ENCODE data around the gene ZNF107. TPM values are rescaled to one million over a fixed set of nuclear protein-coding genes. Genes with fewer than 3 reads are reported as not detected.

Gene ZNF107
- total RNA-seq, 2 donors from 2014 or later, result 4.1 to 5.5 TPM

DNA sequence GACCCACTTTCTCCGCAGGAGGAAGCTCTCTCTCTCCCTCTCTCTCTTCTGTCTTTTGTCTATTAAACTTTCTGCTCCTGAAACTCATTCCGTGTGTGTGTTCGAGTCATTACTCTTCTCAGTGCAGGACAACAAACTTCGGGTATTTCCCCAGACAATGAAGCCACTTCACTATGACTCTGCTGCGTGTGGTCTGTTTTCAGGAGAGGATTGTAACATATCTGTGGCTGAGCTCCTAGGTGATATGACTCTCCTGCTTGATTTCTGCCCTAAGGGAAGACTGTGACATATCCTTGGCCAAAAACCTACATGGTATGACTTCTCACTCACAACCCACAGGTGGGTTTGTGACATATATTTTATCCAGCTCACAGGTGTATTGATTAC is 39.9 kb upstream of the ZNF107 start:
- intact Hi-C loops (cut with DNase I), result no loop called here
- Histone ChIP-seq H3K4me1 (no peaks in the 10 kb centered on the region), H3K4me3 (no peak overlapping the region), H3K27me3 (no peaks in the 10 kb centered on the region), H3K9me3 (no peaks in the 10 kb centered on the region), H3K36me3 (no peaks in the 10 kb centered on the region), H3K9ac (ENCODE audit: low read depth in 2 of 2, low read length in 2 of 2) (no peak overlapping the region), H3K27ac (no peak overlapping the region)
- TF ChIP-seq, protein P1, sequence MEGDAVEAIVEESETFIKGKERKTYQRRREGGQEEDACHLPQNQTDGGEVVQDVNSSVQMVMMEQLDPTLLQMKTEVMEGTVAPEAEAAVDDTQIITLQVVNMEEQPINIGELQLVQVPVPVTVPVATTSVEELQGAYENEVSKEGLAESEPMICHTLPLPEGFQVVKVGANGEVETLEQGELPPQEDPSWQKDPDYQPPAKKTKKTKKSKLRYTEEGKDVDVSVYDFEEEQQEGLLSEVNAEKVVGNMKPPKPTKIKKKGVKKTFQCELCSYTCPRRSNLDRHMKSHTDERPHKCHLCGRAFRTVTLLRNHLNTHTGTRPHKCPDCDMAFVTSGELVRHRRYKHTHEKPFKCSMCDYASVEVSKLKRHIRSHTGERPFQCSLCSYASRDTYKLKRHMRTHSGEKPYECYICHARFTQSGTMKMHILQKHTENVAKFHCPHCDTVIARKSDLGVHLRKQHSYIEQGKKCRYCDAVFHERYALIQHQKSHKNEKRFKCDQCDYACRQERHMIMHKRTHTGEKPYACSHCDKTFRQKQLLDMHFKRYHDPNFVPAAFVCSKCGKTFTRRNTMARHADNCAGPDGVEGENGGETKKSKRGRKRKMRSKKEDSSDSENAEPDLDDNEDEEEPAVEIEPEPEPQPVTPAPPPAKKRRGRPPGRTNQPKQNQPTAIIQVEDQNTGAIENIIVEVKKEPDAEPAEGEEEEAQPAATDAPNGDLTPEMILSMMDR (IDR thresholded peaks at IDR 0.05), result no peak
- DNase-seq, result no peak

DNA sequence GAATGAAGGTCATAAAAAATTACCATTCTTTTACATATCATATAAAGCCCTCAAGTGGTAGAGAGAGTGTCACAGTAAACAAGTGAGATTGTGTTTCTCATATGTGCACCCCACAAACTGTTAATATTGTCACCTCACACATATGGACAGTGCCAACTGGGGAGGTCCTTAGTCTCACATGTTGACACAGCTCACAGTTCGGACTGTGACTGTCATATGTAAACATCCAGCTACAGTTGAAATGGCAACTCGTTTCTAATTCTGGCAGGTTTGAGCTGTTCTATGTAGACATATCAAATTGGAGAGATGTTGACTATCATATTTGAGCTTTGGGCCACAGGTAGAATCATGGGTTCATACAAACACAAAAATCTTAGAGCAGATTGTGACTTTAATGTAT is 39.4 kb upstream of the ZNF107 start:
- no peak overlapping the region for H3K27ac ChIP-seq
- no peak overlapping the region for H3K4me3 ChIP-seq
- no peaks in the 10 kb centered on the region for H3K27me3 ChIP-seq
- no peak for DNase-seq
- H3K9me3 ChIP-seq, result no peaks in the 10 kb centered on the region
- no peaks in the 10 kb centered on the region for H3K4me1 ChIP-seq
- TF ChIP-seq, protein P1 (IDR thresholded peaks at IDR 0.05), result no peak
- H3K36me3 ChIP-seq, result no peaks in the 10 kb centered on the region
- intact Hi-C loops (cut with DNase I), result no loop called here
- H3K9ac ChIP-seq (ENCODE audit: low read depth in 2 of 2, low read length in 2 of 2), result no peak overlapping the region

DNA sequence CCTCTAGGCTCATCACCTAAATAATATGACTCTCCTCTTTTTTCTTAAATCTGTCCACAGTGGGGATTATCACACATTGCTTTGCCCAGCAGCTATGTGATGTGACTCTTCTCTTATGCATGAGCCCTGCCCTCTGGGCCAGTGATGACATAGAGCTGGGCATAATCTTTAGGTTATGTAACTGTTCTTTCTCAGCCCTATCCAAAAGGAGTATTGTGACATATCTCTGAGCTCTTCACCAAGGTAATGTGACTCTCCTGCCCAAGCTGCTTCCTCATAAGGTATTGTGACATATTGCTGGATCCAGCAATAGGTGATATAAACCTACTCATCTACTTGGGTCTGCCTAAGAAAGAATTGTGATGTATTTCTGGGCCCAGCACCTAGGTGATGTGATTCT is 37.7 kb upstream of the ZNF107 start:
- no peak overlapping the region for H3K27ac ChIP-seq
- TF ChIP-seq, protein P1 (IDR thresholded peaks at IDR 0.05), result no peak
- H3K36me3 ChIP-seq, result no peaks in the 10 kb centered on the region
- H3K27me3 ChIP-seq, result no peaks in the 10 kb centered on the region
- H3K9me3 ChIP-seq, result no peaks in the 10 kb centered on the region
- no peak for DNase-seq
- no peaks in the 10 kb centered on the region for H3K4me1 ChIP-seq
- no peak overlapping the region for H3K4me3 ChIP-seq
- intact Hi-C loops (cut with DNase I), result no loop called here
- no peak overlapping the region for H3K9ac ChIP-seq (ENCODE audit: low read depth in 2 of 2, low read length in 2 of 2)

DNA sequence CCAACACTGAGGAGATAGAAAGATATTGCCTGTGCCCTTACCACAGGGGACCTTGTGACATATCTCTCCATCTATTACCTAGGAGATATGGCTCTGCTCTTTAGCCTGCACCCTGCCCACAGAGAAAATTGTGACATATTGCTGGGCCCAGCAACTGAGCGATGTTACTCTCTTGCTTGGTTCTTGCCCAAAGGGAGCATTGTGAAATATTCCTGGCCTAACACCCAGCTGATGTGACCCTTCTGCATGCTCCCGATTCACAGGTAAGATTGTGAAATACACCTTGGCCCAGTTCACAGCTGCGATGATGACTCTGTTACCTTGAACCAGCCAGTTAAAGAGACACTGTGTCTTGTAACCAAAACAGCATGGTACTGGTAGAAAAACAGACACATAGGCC is 37.2 kb upstream of the ZNF107 start:
- Histone ChIP-seq H3K9ac (ENCODE audit: low read depth in 2 of 2, low read length in 2 of 2) (no peak overlapping the region), H3K4me3 (no peak overlapping the region), H3K27me3 (no peaks in the 10 kb centered on the region), H3K4me1 (no peaks in the 10 kb centered on the region), H3K9me3 (no peaks in the 10 kb centered on the region), H3K36me3 (no peaks in the 10 kb centered on the region), H3K27ac (no peak overlapping the region)
- TF ChIP-seq, protein P1 (IDR thresholded peaks at IDR 0.05), result no peak
- no peak for DNase-seq
- intact Hi-C loops (cut with DNase I), result no loop called here

DNA sequence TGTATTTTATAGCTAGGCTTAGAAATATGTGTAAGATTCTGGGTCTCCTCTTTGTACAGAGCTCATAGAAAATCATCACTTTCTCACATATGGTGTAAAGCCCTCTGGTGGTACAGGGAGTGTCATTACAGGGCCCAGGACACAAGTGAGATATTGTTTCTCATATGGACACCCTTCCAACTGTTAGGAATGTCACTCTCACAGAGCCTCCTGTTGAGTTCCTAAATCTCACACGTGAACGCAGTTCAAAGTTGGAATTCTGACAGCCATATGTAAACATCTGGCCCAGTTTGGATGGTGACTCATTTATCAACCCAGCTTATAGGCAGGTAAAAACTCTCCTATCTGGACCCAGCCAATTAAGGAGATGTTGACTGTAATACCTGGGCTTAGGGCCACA is 35.4 kb upstream of the ZNF107 start:
- Histone ChIP-seq H3K4me1 (no peaks in the 10 kb centered on the region), H3K9me3 (no peaks in the 10 kb centered on the region), H3K27ac (no peak overlapping the region), H3K36me3 (no peaks in the 10 kb centered on the region), H3K27me3 (no peaks in the 10 kb centered on the region), H3K9ac (ENCODE audit: low read depth in 2 of 2, low read length in 2 of 2) (no peak overlapping the region), H3K4me3 (no peak overlapping the region)
- TF ChIP-seq, protein P1 (IDR thresholded peaks at IDR 0.05), result no peak
- intact Hi-C loops (cut with DNase I), result no loop called here
- DNase-seq, result no peak

DNA sequence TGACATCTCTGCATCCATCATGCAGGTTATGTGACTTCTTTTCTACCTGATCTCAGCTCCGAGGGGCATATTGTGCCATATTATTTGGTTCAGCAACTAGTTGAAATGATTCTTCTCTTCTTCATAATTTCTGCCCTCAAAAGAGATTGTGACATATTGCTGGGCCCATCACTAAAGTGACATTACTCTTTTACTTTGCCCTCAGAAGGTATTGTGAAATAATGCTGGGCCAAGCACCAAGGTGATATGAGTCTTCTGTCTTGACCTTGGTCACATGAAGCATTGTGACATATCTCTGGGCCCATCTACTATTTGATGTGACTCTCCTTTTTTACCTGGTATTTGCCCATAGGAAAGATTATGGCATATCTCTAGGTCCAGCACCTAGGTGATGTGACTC is 33.9 kb upstream of the ZNF107 start:
- no peak overlapping the region for H3K27ac ChIP-seq
- TF ChIP-seq, protein P1 (IDR thresholded peaks at IDR 0.05), result no peak

More for the DNA sequence above, 33.9 kb upstream of the ZNF107 start:
- H3K27me3 ChIP-seq, result no peaks in the 10 kb centered on the region
- H3K4me1 ChIP-seq, result no peaks in the 10 kb centered on the region
- intact Hi-C loops (cut with DNase I), result no loop called here
- no peak overlapping the region for H3K9ac ChIP-seq (ENCODE audit: low read depth in 2 of 2, low read length in 2 of 2)
- DNase-seq, result no peak
- H3K9me3 ChIP-seq, result no peaks in the 10 kb centered on the region
- H3K36me3 ChIP-seq, result no peaks in the 10 kb centered on the region
- H3K4me3 ChIP-seq, result no peak overlapping the region

Data from colonic mucosa (tissue), 4 donors.